ENCODE measurements around the gene PTPRN. TPM values are rescaled to one million over a fixed set of nuclear protein-coding genes. Genes with fewer than 3 reads are reported as not detected.

The PTPRN gene
- total and polyA plus RNA-seq, 3 donors from 2014 or later: 1.7 to 6.0 (median 3.5) TPM

MicroRNA genes within 50 kb of the gene (microRNA counts, 767-probe panel; counts per million panel counts)
- microRNA hsa-miR-153: 0 to 152 counts per million in 2 donors

Small RNA genes lying within 50 kb of the gene (microRNA-seq; reads per million reads assigned to microRNA genes)
- gene MIR153-1 (ENCODE audit: borderline number of aligned reads in 2 of 2, borderline replicate concordance in 1 of 2): 0 reads per million in 2 donors

Small RNA genes lying within 50 kb of the gene (small RNA-seq; reads per million reads assigned to genes)
- gene AC053503.3 (0 reads per million in 2 donors), gene MIR153-1 (0 to 0.38 reads per million in 2 donors)

Other genes starting within 250 kb of the PTPRN start
- gene IHH, start 248.5 kb downstream of the PTPRN start, total RNA-seq: under 1 TPM; 0.19 to 0.39 TPM
- gene IHH, start 248.5 kb downstream of the PTPRN start, polyA plus RNA-seq (ENCODE audit: insufficient read depth, low read depth, low replicate concordance): 1.1 TPM
- 10 to 100 TPM; 33.4 to 38.5 TPM for gene NHEJ1, start 148.6 kb downstream of the PTPRN start, total RNA-seq
- 67.0 TPM for gene NHEJ1, start 148.6 kb downstream of the PTPRN start, polyA plus RNA-seq (ENCODE audit: insufficient read depth, low read depth, low replicate concordance)
- gene SLC23A3, start 139.4 kb downstream of the PTPRN start, total RNA-seq: under 1 TPM; 0.39 to 0.56 TPM
- gene SLC23A3, start 139.4 kb downstream of the PTPRN start, polyA plus RNA-seq (ENCODE audit: insufficient read depth, low read depth, low replicate concordance): 0.42 TPM
- 10 to 100 TPM; 38.3 to 60.5 TPM for gene CNPPD1, start 132.5 kb downstream of the PTPRN start, total RNA-seq
- gene CNPPD1, start 132.5 kb downstream of the PTPRN start, polyA plus RNA-seq (ENCODE audit: insufficient read depth, low read depth, low replicate concordance): 68.0 TPM
- gene RETREG2, start 131.1 kb downstream of the PTPRN start, total RNA-seq: 100 to 1,000 TPM; 135 to 138 TPM
- gene RETREG2, start 131.1 kb downstream of the PTPRN start, polyA plus RNA-seq (ENCODE audit: insufficient read depth, low read depth, low replicate concordance): 441 TPM
- gene ZFAND2B, start 102.6 kb downstream of the PTPRN start, total RNA-seq: 10 to 100 TPM; 34.3 to 41.3 TPM
- 27.0 TPM for gene ZFAND2B, start 102.6 kb downstream of the PTPRN start, polyA plus RNA-seq (ENCODE audit: insufficient read depth, low read depth, low replicate concordance)
- gene ABCB6, start 90.4 kb downstream of the PTPRN start, total RNA-seq: 10 to 100 TPM; 43.8 to 47.0 TPM
- 94.8 TPM for gene ABCB6, start 90.4 kb downstream of the PTPRN start, polyA plus RNA-seq (ENCODE audit: insufficient read depth, low read depth, low replicate concordance)
- gene ATG9A, start 79.8 kb downstream of the PTPRN start, total RNA-seq: 100 to 1,000 TPM; 115 to 125 TPM
- gene ATG9A, start 79.8 kb downstream of the PTPRN start, polyA plus RNA-seq (ENCODE audit: insufficient read depth, low read depth, low replicate concordance): 207 TPM
- 10 to 100 TPM; 50.9 to 56.4 TPM for gene ANKZF1, start 79.6 kb downstream of the PTPRN start, total RNA-seq
- gene ANKZF1, start 79.6 kb downstream of the PTPRN start, polyA plus RNA-seq (ENCODE audit: insufficient read depth, low read depth, low replicate concordance): 27.9 TPM
- 100 to 1,000 TPM in 1 of 2 donors, 10 to 100 TPM in 1; 70.9 to 109 TPM for gene GLB1L, start 64.0 kb downstream of the PTPRN start, total RNA-seq
- gene GLB1L, start 64.0 kb downstream of the PTPRN start, polyA plus RNA-seq (ENCODE audit: insufficient read depth, low read depth, low replicate concordance): 224 TPM
- 10 to 100 TPM; 29.1 to 32.6 TPM for gene STK16, start 63.9 kb downstream of the PTPRN start, total RNA-seq
- gene STK16, start 63.9 kb downstream of the PTPRN start, polyA plus RNA-seq (ENCODE audit: insufficient read depth, low read depth, low replicate concordance): 63.0 TPM
- gene TUBA4B, start 56.2 kb downstream of the PTPRN start, total RNA-seq: under 1 TPM in 1 of 2 donors, not detected in 1; 0.25 TPM
- gene TUBA4B, start 56.2 kb downstream of the PTPRN start, polyA plus RNA-seq (ENCODE audit: insufficient read depth, low read depth, low replicate concordance): 1.6 TPM
- 10 to 100 TPM; 27.0 to 47.6 TPM for gene TUBA4A, start 55.5 kb downstream of the PTPRN start, total RNA-seq
- gene TUBA4A, start 55.5 kb downstream of the PTPRN start, polyA plus RNA-seq (ENCODE audit: insufficient read depth, low read depth, low replicate concordance): 90.0 TPM
- gene DNAJB2, start 30.0 kb downstream of the PTPRN start, total RNA-seq: 100 to 1,000 TPM; 139 to 149 TPM
- 152 TPM for gene DNAJB2, start 30.0 kb downstream of the PTPRN start, polyA plus RNA-seq (ENCODE audit: insufficient read depth, low read depth, low replicate concordance)
- under 1 TPM in 1 of 2 donors, not detected in 1; 0.71 TPM for gene RESP18, start 23.3 kb upstream of the PTPRN start, total RNA-seq
- 1.4 TPM for gene RESP18, start 23.3 kb upstream of the PTPRN start, polyA plus RNA-seq (ENCODE audit: insufficient read depth, low read depth, low replicate concordance)
- gene DNPEP, start 78.5 kb upstream of the PTPRN start, total RNA-seq: 10 to 100 TPM; 84.8 to 90.2 TPM
- gene DNPEP, start 78.5 kb upstream of the PTPRN start, polyA plus RNA-seq (ENCODE audit: insufficient read depth, low read depth, low replicate concordance): 145 TPM
- 10 to 100 TPM; 17.6 to 33.3 TPM for gene DES, start 109.0 kb upstream of the PTPRN start, total RNA-seq
- 199 TPM for gene DES, start 109.0 kb upstream of the PTPRN start, polyA plus RNA-seq (ENCODE audit: insufficient read depth, low read depth, low replicate concordance)
- 10 to 100 TPM; 23.0 to 24.3 TPM for gene SPEG, start 125.4 kb upstream of the PTPRN start, total RNA-seq
- 16.0 TPM for gene SPEG, start 125.4 kb upstream of the PTPRN start, polyA plus RNA-seq (ENCODE audit: insufficient read depth, low read depth, low replicate concordance)
- 10 to 100 TPM; 24.6 to 28.3 TPM for gene GMPPA, start 189.5 kb upstream of the PTPRN start, total RNA-seq
- 19.6 TPM for gene GMPPA, start 189.5 kb upstream of the PTPRN start, polyA plus RNA-seq (ENCODE audit: insufficient read depth, low read depth, low replicate concordance)
- 1 to 10 TPM; 2.0 to 4.6 TPM for gene ASIC4, start 205.1 kb upstream of the PTPRN start, total RNA-seq
- 1.5 TPM for gene ASIC4, start 205.1 kb upstream of the PTPRN start, polyA plus RNA-seq (ENCODE audit: insufficient read depth, low read depth, low replicate concordance)
- 100 to 1,000 TPM; 796 to 992 TPM for gene CHPF, start 234.4 kb upstream of the PTPRN start, total RNA-seq
- gene CHPF, start 234.4 kb upstream of the PTPRN start, polyA plus RNA-seq (ENCODE audit: insufficient read depth, low read depth, low replicate concordance): 194 TPM
- 10 to 100 TPM; 11.3 to 11.8 TPM for gene TMEM198, start 234.6 kb upstream of the PTPRN start, total RNA-seq
- gene TMEM198, start 234.6 kb upstream of the PTPRN start, polyA plus RNA-seq (ENCODE audit: insufficient read depth, low read depth, low replicate concordance): 7.3 TPM